ENCODE results near the gene C18orf32.

DNA sequence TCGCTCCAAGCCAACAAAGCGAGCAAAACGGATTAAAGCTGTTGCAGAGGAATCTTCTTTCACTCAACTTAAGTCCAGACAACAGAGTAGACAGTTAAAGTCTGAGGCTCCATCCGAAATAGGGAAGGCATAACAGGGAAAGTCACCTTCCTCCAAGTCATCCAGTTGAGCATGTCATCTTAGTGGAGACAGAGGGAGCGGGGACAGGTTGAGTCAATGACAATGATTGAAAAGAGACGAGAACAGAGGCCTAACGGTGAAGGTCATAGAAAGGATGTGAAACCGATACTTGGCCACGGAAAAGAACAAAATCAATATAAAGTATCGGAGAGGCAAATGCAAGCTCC is 455 bp downstream of the C18orf32 start:
- TF ChIP-seq, protein P1, sequence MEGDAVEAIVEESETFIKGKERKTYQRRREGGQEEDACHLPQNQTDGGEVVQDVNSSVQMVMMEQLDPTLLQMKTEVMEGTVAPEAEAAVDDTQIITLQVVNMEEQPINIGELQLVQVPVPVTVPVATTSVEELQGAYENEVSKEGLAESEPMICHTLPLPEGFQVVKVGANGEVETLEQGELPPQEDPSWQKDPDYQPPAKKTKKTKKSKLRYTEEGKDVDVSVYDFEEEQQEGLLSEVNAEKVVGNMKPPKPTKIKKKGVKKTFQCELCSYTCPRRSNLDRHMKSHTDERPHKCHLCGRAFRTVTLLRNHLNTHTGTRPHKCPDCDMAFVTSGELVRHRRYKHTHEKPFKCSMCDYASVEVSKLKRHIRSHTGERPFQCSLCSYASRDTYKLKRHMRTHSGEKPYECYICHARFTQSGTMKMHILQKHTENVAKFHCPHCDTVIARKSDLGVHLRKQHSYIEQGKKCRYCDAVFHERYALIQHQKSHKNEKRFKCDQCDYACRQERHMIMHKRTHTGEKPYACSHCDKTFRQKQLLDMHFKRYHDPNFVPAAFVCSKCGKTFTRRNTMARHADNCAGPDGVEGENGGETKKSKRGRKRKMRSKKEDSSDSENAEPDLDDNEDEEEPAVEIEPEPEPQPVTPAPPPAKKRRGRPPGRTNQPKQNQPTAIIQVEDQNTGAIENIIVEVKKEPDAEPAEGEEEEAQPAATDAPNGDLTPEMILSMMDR (IDR thresholded peaks at IDR 0.05; ENCODE audit: low read depth, low read length, poor library complexity, severe bottlenecking) = no peak
- TF ChIP-seq EZH2phosphoT487 (IDR thresholded peaks at IDR 0.05; ENCODE audit: borderline replicate concordance, low read length) = no peak

Measured in DOHH2 (cell line).